PC-9 (cell line): ENCODE results near the gene MRPL54. TPM values are rescaled to one million over a fixed set of nuclear protein-coding genes. Genes with fewer than 3 reads are reported as not detected.

Experiments
- BruUV-seq: library from RNA; stranded (reverse); fragments of 400-500 nt; replicated peaks from 2 replicates; lab custom pipeline; 2021; lab: Mats Ljungman, UMichigan
- CTCF ChIA-PET: fragments of 300-600 bp; sonication (Branson Sonifier 250); formaldehyde crosslinking; loops from one replicate; lab custom pipeline; 2022; ENCODE audit warnings: antibody characterized with exemption; lab: Charles Lee
- POLR2A ChIA-PET: fragments of 300-600 bp; sonication (Branson Sonifier 250); formaldehyde crosslinking; loops from one replicate; lab custom pipeline; 2022; ENCODE audit warnings: antibody characterized with exemption; ENCODE audit not compliant: unreplicated experiment; lab: Charles Lee
- DNase-seq, 2 experiments: peaks; one replicate each; pipeline versions ENCODE4 v3.0.0 to v3.0.0-alpha.2; 2015 to 2022; ENCODE audit warnings: mixed read lengths in 1 of 2
- H2AFZ ChIP-seq: fragments of 200-600 bp; sonication (generic); 2 replicates; pipeline ENCODE4 v1.8.1; 2017; ENCODE audit warnings: antibody characterized with exemption
- H3F3A ChIP-seq: fragments of 200-600 bp; sonication (generic); 2 replicates; pipeline ENCODE4 v1.8.1; 2017; ENCODE audit warnings: antibody characterized with exemption, mild to moderate bottlenecking, low read depth; ENCODE audit not compliant: insufficient read depth
- H3K27ac ChIP-seq: fragments of 200-600 bp; sonication (generic); 2 replicates; pipeline ENCODE4 v1.6.1; 2016; ENCODE audit warnings: mixed run types
- H3K27me3 ChIP-seq: fragments of 200-600 bp; sonication (generic); 2 replicates; pipeline ENCODE4 v1.6.1; 2016; ENCODE audit warnings: low read depth, mixed run types; ENCODE audit not compliant: insufficient read depth
- H3K36me3 ChIP-seq: fragments of 200-600 bp; sonication (generic); 2 replicates; pipeline ENCODE4 v1.6.1; 2016; ENCODE audit warnings: low read depth, mixed run types
- H3K4me1 ChIP-seq: fragments of 200-600 bp; sonication (generic); replicated peaks from 2 replicates; pipeline ENCODE4 v1.6.1; 2016; ENCODE audit warnings: mixed run types; ENCODE audit not compliant: insufficient read depth
- H3K4me2 ChIP-seq: fragments of 200-600 bp; sonication (generic); 2 replicates; pipeline ENCODE4 v1.6.1; 2017; ENCODE audit warnings: mixed run types
- H3K4me3 ChIP-seq: fragments of 200-600 bp; sonication (generic); 2 replicates; pipeline ENCODE4 v1.6.1; 2016; ENCODE audit warnings: mixed run types
- H3K79me2 ChIP-seq: fragments of 200-600 bp; sonication (generic); 2 replicates; pipeline ENCODE4 v1.6.1; 2017; ENCODE audit warnings: low read depth, mixed run types
- H3K9me2 ChIP-seq: fragments of 200-600 bp; sonication (generic); 2 replicates; pipeline ENCODE4 v1.8.1; 2017; ENCODE audit warnings: mild to moderate bottlenecking; ENCODE audit not compliant: insufficient read depth
- H3K9me3 ChIP-seq: fragments of 200-600 bp; sonication (generic); 2 replicates; pipeline ENCODE4 v1.8.1; 2016; ENCODE audit warnings: low read depth; ENCODE audit not compliant: insufficient read depth
- H4K20me1 ChIP-seq: fragments of 200-600 bp; sonication (generic); 2 replicates; pipeline ENCODE4 v1.8.1; 2017; ENCODE audit not compliant: insufficient read depth
- EZH2 ChIP-seq: fragments of 200-600 bp; sonication (generic); IDR thresholded peaks from 2 replicates; pipeline ENCODE4 v1.8.0; 2017; ENCODE audit warnings: antibody characterized with exemption, low read depth
- intact Hi-C: fragments of 100-400 bp; cut with micrococcal nuclease; formaldehyde crosslinking; loops from one replicate; pipeline ENCODE4 v1.10.0; 2022; ENCODE audit not compliant: unreplicated experiment
- total RNA-seq: library from RNA; stranded (reverse); gene quantifications from 2 replicates; pipeline ENCODE4 v1.2.3, GENCODE V29; 2021
- TF ChIP-seq, protein P1 (sequence below): fragments of 200-600 bp; sonication (generic); conservative IDR thresholded peaks from 2 replicates; pipeline ENCODE4 v1.6.1; 2017; ENCODE audit warnings: mixed run types, antibody characterized with exemption, mild to moderate bottlenecking, moderate library complexity

Gene MRPL54
- total RNA-seq, 1 experiment from 2014 or later = 31.6 TPM

DNA sequence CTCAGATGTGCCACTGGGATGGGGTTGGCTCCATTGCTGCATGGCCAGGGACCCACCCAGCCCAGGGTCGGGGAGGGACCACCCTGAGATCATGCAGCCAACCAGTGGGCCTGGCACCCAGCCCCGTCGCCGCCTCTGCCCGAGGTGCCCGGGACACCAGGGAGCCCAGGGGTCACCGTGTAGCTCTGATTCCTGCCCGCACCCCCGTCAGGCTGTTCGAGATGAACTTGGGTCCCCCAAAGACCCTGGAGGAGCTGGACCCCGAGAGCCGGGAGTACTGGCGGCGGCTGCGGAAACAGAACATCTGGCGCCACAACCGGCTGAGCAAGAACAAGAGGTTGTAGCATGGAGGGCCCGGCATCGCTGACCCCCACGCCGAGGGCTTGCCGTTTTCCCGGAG is 4.6 kb downstream of the MRPL54 start:
- no peak for DNase-seq
- H3K9me3 ChIP-seq = no peaks in the 10 kb centered on the region
- CTCF ChIA-PET = no interaction called here
- no peak for TF ChIP-seq EZH2
- TF ChIP-seq, protein P1, sequence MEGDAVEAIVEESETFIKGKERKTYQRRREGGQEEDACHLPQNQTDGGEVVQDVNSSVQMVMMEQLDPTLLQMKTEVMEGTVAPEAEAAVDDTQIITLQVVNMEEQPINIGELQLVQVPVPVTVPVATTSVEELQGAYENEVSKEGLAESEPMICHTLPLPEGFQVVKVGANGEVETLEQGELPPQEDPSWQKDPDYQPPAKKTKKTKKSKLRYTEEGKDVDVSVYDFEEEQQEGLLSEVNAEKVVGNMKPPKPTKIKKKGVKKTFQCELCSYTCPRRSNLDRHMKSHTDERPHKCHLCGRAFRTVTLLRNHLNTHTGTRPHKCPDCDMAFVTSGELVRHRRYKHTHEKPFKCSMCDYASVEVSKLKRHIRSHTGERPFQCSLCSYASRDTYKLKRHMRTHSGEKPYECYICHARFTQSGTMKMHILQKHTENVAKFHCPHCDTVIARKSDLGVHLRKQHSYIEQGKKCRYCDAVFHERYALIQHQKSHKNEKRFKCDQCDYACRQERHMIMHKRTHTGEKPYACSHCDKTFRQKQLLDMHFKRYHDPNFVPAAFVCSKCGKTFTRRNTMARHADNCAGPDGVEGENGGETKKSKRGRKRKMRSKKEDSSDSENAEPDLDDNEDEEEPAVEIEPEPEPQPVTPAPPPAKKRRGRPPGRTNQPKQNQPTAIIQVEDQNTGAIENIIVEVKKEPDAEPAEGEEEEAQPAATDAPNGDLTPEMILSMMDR = no peak
- H3K9me2 ChIP-seq = no peaks in the 10 kb centered on the region
- no peak overlapping the region for H3K4me2 ChIP-seq
- H3K27ac ChIP-seq = no peak overlapping the region
- no peaks in the 10 kb centered on the region for H3K4me1 ChIP-seq
- H3K79me2 ChIP-seq = peaks cover 6% of the 10 kb centered on the region; the same call in 1 of the 2 replicates
- intact Hi-C loops = no loop called here
- H2AFZ ChIP-seq = no peak overlapping the region
- no TSS peak for BruUV-seq
- H3K36me3 ChIP-seq = no peaks in the 10 kb centered on the region
- POLR2A ChIA-PET = no interaction called here
- no peaks in the 10 kb centered on the region for H3K27me3 ChIP-seq
- H4K20me1 ChIP-seq = no peaks in the 10 kb centered on the region
- H3K4me3 ChIP-seq = no peak overlapping the region
- H3F3A ChIP-seq = 0 out of 2 replicates have a peak, but pooled peaks cover 3% of the 10 kb centered on the region

DNA sequence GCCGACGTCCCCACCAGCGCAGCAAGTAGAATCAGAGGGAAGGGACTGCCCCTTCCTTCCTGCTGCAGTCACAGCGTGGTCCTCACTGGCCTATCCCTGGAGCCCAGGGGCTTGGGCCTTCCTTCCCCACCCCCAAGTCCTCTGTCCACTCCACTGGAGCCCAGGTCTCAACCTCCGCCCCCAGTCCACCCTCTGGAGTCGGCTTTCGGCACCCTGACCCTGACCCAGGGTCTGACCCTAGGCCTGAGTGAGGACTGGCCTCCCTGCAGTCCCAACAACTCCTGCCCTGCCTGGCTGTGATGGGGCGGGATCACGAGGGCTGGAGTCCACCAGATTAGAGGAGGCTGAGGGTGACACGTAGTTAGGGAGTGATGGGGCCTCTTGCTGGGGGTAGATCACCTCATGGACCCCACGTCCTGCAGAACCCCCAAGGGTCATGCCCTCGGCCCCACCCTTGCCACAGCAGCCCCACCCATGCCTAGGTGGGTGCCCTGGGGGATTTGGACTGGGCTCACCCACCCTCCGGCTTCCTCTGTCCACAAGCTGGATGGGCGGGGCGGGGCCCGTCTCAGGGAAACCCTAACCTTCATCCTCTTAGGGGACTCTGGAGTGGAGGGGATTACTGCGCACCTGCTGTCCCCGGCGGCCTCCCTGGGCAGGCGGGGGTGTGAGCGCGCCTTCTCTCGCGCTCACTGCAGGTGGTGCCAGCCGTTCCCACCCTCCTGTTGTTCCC is 5.7 kb downstream of the MRPL54 start:
- POLR2A ChIA-PET = no interaction called here
- DNase-seq = no peak
- Histone ChIP-seq H3K9me3 (no peaks in the 10 kb centered on the region), H3K79me2 (peaks cover 4% of the 10 kb centered on the region; the same call in 1 of the 2 replicates), H3K27ac (no peak overlapping the region), H3K4me3 (no peak overlapping the region), H3K27me3 (no peaks in the 10 kb centered on the region), H3K9me2 (no peaks in the 10 kb centered on the region), H3K4me2 (no peak overlapping the region), H4K20me1 (no peaks in the 10 kb centered on the region), H2AFZ (no peak overlapping the region), H3F3A (no peaks in the 10 kb centered on the region), H3K36me3 (no peaks in the 10 kb centered on the region), H3K4me1 (no peaks in the 10 kb centered on the region)
- intact Hi-C loops = no loop called here
- BruUV-seq = no TSS peak
- TF ChIP-seq, protein P1 = no peak
- TF ChIP-seq EZH2 = no peak
- CTCF ChIA-PET = no interaction called here

DNA sequence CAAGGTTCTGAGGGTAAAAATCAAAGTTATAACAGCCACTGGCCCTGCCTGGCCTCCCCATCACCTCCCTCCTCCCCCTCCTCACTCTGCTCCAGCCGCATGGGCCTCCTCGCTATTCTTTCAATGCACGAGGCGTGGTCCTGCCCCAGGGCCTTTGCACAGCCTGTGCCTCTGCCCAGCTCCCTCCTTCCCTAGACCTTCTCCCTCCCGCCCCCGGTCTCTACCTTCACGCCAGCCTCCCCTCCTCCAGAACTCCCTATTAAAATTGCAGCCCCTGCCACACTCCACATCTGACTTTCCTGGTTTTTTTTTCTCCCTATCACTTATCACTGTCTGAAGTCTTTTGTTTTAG is 6.2 kb downstream of the MRPL54 start:
- no peaks in the 10 kb centered on the region for H3K9me3 ChIP-seq
- ChIA-PET POLR2A (no interaction called here), CTCF (no interaction called here)
- no peaks in the 10 kb centered on the region for H3K9me2 ChIP-seq
- BruUV-seq = no TSS peak
- TF ChIP-seq, protein P1 = no peak
- TF ChIP-seq EZH2 = no peak
- H3F3A ChIP-seq = no peaks in the 10 kb centered on the region
- no peak overlapping the region for H3K4me3 ChIP-seq
- no peak overlapping the region for H2AFZ ChIP-seq
- no peak for DNase-seq
- no peaks in the 10 kb centered on the region for H3K36me3 ChIP-seq
- H3K27ac ChIP-seq = no peak overlapping the region
- H3K4me1 ChIP-seq = no peaks in the 10 kb centered on the region
- H3K27me3 ChIP-seq = no peaks in the 10 kb centered on the region
- intact Hi-C loops = no loop called here
- no peaks in the 10 kb centered on the region for H3K79me2 ChIP-seq
- H4K20me1 ChIP-seq = no peaks in the 10 kb centered on the region
- no peak overlapping the region for H3K4me2 ChIP-seq
